H9 (cell line): Measurements from ENCODE around the gene PMIS2. TPM values are rescaled to one million over a fixed set of nuclear protein-coding genes. Genes with fewer than 3 reads are reported as not detected.

Experiments
- DNase-seq: peaks from one replicate; pipeline ENCODE4 v3.0.0-alpha.2; 2017
- H2AFZ ChIP-seq: one replicate; pipeline ENCODE4 v1.6.1; 2013; ENCODE audit warnings: mild to moderate bottlenecking, low read length, control low read depth, moderate library complexity
- H2AK5ac ChIP-seq: 2 replicates; pipeline ENCODE4 v1.6.1; 2013; ENCODE audit warnings: low read length, control low read depth, mixed read lengths; ENCODE audit not compliant: insufficient read length
- H2BK120ac ChIP-seq: one replicate; pipeline ENCODE4 v1.6.1; 2013; ENCODE audit warnings: low read depth, mild to moderate bottlenecking, low read length, control low read depth, inconsistent platforms; ENCODE audit not compliant: poor library complexity, severe bottlenecking
- H2BK12ac ChIP-seq: 2 replicates; pipeline ENCODE4 v1.6.1; 2013; ENCODE audit warnings: low read length, control low read depth, mixed read lengths, low read depth; ENCODE audit not compliant: insufficient read length
- H2BK15ac ChIP-seq: 2 replicates; pipeline ENCODE4 v1.6.1; 2013; ENCODE audit warnings: low read depth, low read length, control low read depth
- H2BK20ac ChIP-seq: one replicate; pipeline ENCODE4 v1.6.1; 2013; ENCODE audit warnings: low read depth, mild to moderate bottlenecking, low read length, control low read depth, inconsistent platforms; ENCODE audit not compliant: poor library complexity, severe bottlenecking
- H2BK5ac ChIP-seq: 2 replicates; pipeline ENCODE4 v1.6.1; 2013; ENCODE audit warnings: low read length, control low read depth, mixed read lengths; ENCODE audit not compliant: insufficient read length
- H3K14ac ChIP-seq: 2 replicates; pipeline ENCODE4 v1.6.1; 2013; ENCODE audit warnings: low read length, control low read depth; ENCODE audit not compliant: insufficient read depth
- H3K18ac ChIP-seq: 2 replicates; pipeline ENCODE4 v1.6.1; 2013; ENCODE audit warnings: low read depth, mild to moderate bottlenecking, mixed read lengths, low read length, control low read depth; ENCODE audit not compliant: insufficient read length
- H3K23ac ChIP-seq: 2 replicates; pipeline ENCODE4 v1.6.1; 2013; ENCODE audit warnings: low read length, control low read depth, mixed read lengths, low read depth; ENCODE audit not compliant: insufficient read length
- H3K23me2 ChIP-seq: 2 replicates; pipeline ENCODE4 v1.6.1; 2013; ENCODE audit warnings: low read depth, mild to moderate bottlenecking, mixed read lengths, low read length, control low read depth; ENCODE audit not compliant: insufficient read length, poor library complexity, severe bottlenecking
- H3K27ac ChIP-seq: 2 replicates; pipeline ENCODE4 v1.5.1; 2013; ENCODE audit warnings: low read length, control low read depth, mixed read lengths, low read depth; ENCODE audit not compliant: insufficient read length
- H3K27me3 ChIP-seq: 2 replicates; pipeline ENCODE4 v1.6.1; 2013; ENCODE audit warnings: low read length, control low read depth, inconsistent platforms; ENCODE audit not compliant: insufficient read depth
- H3K4ac ChIP-seq: 2 replicates; pipeline ENCODE4 v1.6.1; 2013; ENCODE audit warnings: low read depth, mild to moderate bottlenecking, control low read depth, inconsistent platforms, low read length, moderate library complexity
- H3K4me1 ChIP-seq: 2 replicates; pipeline ENCODE4 v1.6.1; 2013; ENCODE audit warnings: low read length, control low read depth, inconsistent platforms; ENCODE audit not compliant: insufficient read depth
- H3K4me2 ChIP-seq: 2 replicates; pipeline ENCODE4 v1.6.1; 2013; ENCODE audit warnings: low read length, control low read depth, mixed read lengths; ENCODE audit not compliant: insufficient read length, insufficient read depth
- H3K56ac ChIP-seq: 2 replicates; pipeline ENCODE4 v1.6.1; 2013; ENCODE audit warnings: low read depth, mild to moderate bottlenecking, mixed read lengths, low read length, control low read depth; ENCODE audit not compliant: insufficient read length
- H3K79me1 ChIP-seq: 2 replicates; pipeline ENCODE4 v1.6.1; 2013; ENCODE audit warnings: low read depth, mild to moderate bottlenecking, moderate library complexity, low read length, control low read depth, inconsistent platforms; ENCODE audit not compliant: insufficient read depth, poor library complexity, severe bottlenecking
- H3K79me2 ChIP-seq: 2 replicates; pipeline ENCODE4 v1.6.1; 2013; ENCODE audit warnings: low read length, control low read depth, inconsistent platforms; ENCODE audit not compliant: insufficient read depth
- H3K9ac ChIP-seq: 2 replicates; pipeline ENCODE4 v1.6.1; 2013; ENCODE audit warnings: low read length, control low read depth, mixed read lengths; ENCODE audit not compliant: insufficient read length; ENCODE audit errors: extremely low read depth
- H3K9me3 ChIP-seq: one replicate; pipeline ENCODE4 v1.6.1; 2013; ENCODE audit warnings: low read depth, low read length, inconsistent platforms; ENCODE audit not compliant: control insufficient read depth
- H3T11ph ChIP-seq: one replicate; pipeline ENCODE4 v1.6.1; 2013; ENCODE audit warnings: mild to moderate bottlenecking, low read length, control low read depth, inconsistent platforms
- H4K20me1 ChIP-seq: one replicate; pipeline ENCODE4 v1.6.1; 2013; ENCODE audit not compliant: control insufficient read depth, insufficient read length, insufficient read depth
- H4K5ac ChIP-seq: 2 replicates; pipeline ENCODE4 v1.6.1; 2013; ENCODE audit warnings: low read depth, mild to moderate bottlenecking, mixed read lengths, low read length, control low read depth; ENCODE audit not compliant: insufficient read length
- H4K8ac ChIP-seq: replicated peaks from 2 replicates; pipeline ENCODE4 v1.6.1; 2013; ENCODE audit warnings: low read length, control low read depth, mixed read lengths, low read depth; ENCODE audit not compliant: insufficient read length
- H4K91ac ChIP-seq: 2 replicates; pipeline ENCODE4 v1.6.1; 2013; ENCODE audit warnings: low read depth, mild to moderate bottlenecking, moderate library complexity, mixed read lengths, low read length, control low read depth; ENCODE audit not compliant: insufficient read length
- H3K27ac Mint-ChIP-seq, 3 experiments: 2 replicates in 2 of 3; 3 replicates in 1 of 3; pipeline ENCODE4 v1.8.0; 2020 to 2021; ENCODE audit warnings: mixed read lengths in 3 of 3, mild to moderate bottlenecking in 1 of 3, moderate library complexity in 1 of 3
- H3K27me3 Mint-ChIP-seq: 2 replicates; pipeline ENCODE4 v1.8.0; 2021; ENCODE audit warnings: low read depth, mild to moderate bottlenecking, moderate library complexity, mixed read lengths
- H3K36me3 Mint-ChIP-seq, 3 experiments: 2 replicates in 2 of 3; 3 replicates in 1 of 3; pipeline ENCODE4 v1.8.0; 2020 to 2021; ENCODE audit warnings: low read depth in 3 of 3, mixed read lengths in 3 of 3; ENCODE audit not compliant: insufficient read depth in 1 of 3
- H3K4me1 Mint-ChIP-seq, 2 experiments: 2 replicates each; pipeline ENCODE4 v1.8.0; 2020; ENCODE audit warnings: mixed read lengths in 2 of 2
- H3K4me3 Mint-ChIP-seq, 2 experiments: 2 replicates in 1 of 2; 3 replicates in 1 of 2; pipeline ENCODE4 v1.8.0; 2020 to 2021; ENCODE audit warnings: mild to moderate bottlenecking in 2 of 2, mixed read lengths in 2 of 2, moderate library complexity in 1 of 2
- H3K9me3 Mint-ChIP-seq, 2 experiments: 2 replicates in 1 of 2; 3 replicates in 1 of 2; pipeline ENCODE4 v1.8.0; 2020; ENCODE audit warnings: mild to moderate bottlenecking in 2 of 2, mixed read lengths in 2 of 2, moderate library complexity in 1 of 2
- CTCF ChIP-seq: fragments of 200-600 bp; sonication (generic); conservative IDR thresholded peaks from 3 replicates; pipeline ENCODE4 v1.8.0; 2021; ENCODE audit warnings: antibody characterized with exemption, mild to moderate bottlenecking
- WGBS: extraction: QIAGEN DNeasy Blood & Tissue Kit; methylation state at CpG from one replicate; pipeline ENCODE4 v1.1.7; 2013; ENCODE audit warnings: missing lambda C conversion rate, low lambda C conversion rate, mixed read lengths; ENCODE audit not compliant: insufficient read length; ENCODE audit errors: extremely low coverage; 5-methylcytosine and 5-hydroxymethylcytosine counted together
- total RNA-seq: library from RNA; stranded (reverse); gene quantifications from 2 replicates; pipeline ENCODE4 v1.2.1, GENCODE V29; 2021

Gene PMIS2
- total RNA-seq, 1 experiment from 2014 or later: not detected

GRCh38 chr19:35613574-35613973, 27.6 kb downstream of the PMIS2 start:
- Histone ChIP-seq H3K23me2 (peaks cover 5% of the 10 kb centered on the region), H2BK5ac (no peak overlapping the region), H3K4me2 (peak overlapping the region; percentile 93), H3K14ac (no peak overlapping the region), H2AK5ac (no peak overlapping the region), H3K56ac (no peak overlapping the region), H3K9me3 (peaks cover under 1% of the 10 kb centered on the region), H2BK15ac (no peak overlapping the region), H3K23ac (no peak overlapping the region), H3K4me1 (no peaks in the 10 kb centered on the region), H3K4ac (no peak overlapping the region), H4K91ac (no peak overlapping the region), H3T11ph (no peak overlapping the region), H3K27ac (no peak overlapping the region), H2BK12ac (no peak overlapping the region), H3K27me3 (no peaks in the 10 kb centered on the region), H3K79me1 (no peaks in the 10 kb centered on the region), H3K79me2 (no peaks in the 10 kb centered on the region), H3K18ac (no peak overlapping the region), H2BK20ac (no peak overlapping the region), H4K20me1 (no peaks in the 10 kb centered on the region), H4K8ac (no peak overlapping the region), H3K9ac (no peak overlapping the region), H2AFZ (no peak overlapping the region), H4K5ac (no peak overlapping the region), H2BK120ac (no peak overlapping the region)
- no peak for DNase-seq
- Mint-ChIP-seq H3K4me3 (peak overlapping the region; percentile 80 to 86), H3K9me3 (peaks cover under 1 to 7% of the 10 kb centered on the region in 2 experiments; a peak in 2 of 5 replicates), H3K4me1 (no peaks in the 10 kb centered on the region), H3K36me3 (peaks cover 4 to 27% (median 23%) of the 10 kb centered on the region in 3 experiments; a peak in 5 of 7 replicates), H3K27me3 (peaks cover 19% of the 10 kb centered on the region), H3K27ac (no peak overlapping the region; a peak in 1 of 7 replicates)
- TF ChIP-seq CTCF: no peak
- no CpG with 5 or more reads among the region's 1 CpG for WGBS
